ENCODE measurements around the gene SYNGR1.

SYNGR1 gene

DNA sequence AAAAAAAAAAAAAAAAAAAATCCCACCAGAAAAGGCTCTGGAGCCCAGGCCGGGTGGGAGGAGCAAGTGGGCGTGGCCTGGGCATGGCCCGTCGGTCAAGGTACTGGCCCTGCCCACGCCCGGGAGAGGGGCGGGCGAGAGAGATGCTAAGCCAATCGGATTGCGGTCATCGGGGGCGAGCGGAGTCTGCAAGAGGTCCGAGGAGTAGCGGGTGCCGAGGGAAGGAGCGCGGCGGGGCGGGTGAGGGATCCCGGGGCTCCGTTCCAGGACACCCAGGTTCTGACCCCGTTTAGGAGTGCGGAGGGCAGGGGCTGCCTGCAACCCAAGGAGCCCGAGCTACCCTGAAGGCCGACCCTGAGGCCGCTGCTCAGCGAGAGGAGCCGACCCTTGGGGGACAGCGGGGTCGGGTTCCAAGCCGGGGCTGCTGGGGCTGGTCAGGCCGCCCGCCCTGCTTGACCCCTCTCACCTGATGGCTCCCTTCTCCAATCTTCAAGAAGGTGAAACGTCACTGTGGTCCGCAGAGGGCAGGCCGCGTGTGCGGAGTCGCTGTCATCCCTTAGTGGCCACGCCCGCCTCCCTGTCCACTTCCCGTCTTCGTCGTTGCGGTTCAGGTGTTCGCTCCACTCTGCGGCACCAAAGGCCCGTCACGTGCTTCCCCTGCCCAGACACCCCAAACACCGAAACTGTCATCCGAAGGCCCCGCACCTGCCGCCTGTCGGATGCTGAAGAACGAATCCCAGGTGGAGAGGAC is 38.6 kb downstream of the SYNGR1 start:
- TF ChIP-seq, protein P1, sequence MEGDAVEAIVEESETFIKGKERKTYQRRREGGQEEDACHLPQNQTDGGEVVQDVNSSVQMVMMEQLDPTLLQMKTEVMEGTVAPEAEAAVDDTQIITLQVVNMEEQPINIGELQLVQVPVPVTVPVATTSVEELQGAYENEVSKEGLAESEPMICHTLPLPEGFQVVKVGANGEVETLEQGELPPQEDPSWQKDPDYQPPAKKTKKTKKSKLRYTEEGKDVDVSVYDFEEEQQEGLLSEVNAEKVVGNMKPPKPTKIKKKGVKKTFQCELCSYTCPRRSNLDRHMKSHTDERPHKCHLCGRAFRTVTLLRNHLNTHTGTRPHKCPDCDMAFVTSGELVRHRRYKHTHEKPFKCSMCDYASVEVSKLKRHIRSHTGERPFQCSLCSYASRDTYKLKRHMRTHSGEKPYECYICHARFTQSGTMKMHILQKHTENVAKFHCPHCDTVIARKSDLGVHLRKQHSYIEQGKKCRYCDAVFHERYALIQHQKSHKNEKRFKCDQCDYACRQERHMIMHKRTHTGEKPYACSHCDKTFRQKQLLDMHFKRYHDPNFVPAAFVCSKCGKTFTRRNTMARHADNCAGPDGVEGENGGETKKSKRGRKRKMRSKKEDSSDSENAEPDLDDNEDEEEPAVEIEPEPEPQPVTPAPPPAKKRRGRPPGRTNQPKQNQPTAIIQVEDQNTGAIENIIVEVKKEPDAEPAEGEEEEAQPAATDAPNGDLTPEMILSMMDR (IDR thresholded peaks at IDR 0.05; ENCODE audit: control extremely low read depth, extremely low read depth, low read depth, missing control alignments), result no peak
- POLR2A ChIA-PET, result interaction anchor here (0.6 kb wide), 1 partner anchor 69 kb away, joined by 5 read pairs; no protein-coding TSS in a partner anchor
- DNase-seq (ENCODE audit: extremely low spot score), result peak; percentile 87
- CTCF ChIA-PET, result no interaction called here

DNA sequence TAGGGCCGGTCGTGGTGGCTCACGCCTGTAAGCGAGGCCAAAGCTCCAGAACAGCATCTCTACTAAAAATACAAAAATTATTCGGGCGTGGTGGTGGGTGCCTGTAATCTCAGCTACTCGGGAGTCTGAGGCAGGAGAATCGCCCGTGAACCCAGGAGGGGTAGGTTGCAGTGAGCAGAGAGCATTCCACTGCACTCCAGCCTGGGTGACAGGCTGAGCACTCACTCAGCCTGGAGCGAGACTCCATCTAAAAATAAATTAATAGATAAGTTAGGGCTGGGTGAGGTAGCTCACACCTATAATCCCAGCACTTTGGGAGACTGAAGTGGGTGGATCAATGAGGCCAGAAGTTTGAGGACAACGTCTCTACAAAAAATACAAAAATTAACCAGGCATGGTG is 39.6 kb downstream of the SYNGR1 start:
- ChIA-PET POLR2A (interaction anchor here (0.6 kb wide), 1 partner anchor 1591 kb away, joined by 3 read pairs; no protein-coding TSS in a partner anchor), CTCF (no interaction called here)
- DNase-seq (ENCODE audit: extremely low spot score), result no peak

DNA sequence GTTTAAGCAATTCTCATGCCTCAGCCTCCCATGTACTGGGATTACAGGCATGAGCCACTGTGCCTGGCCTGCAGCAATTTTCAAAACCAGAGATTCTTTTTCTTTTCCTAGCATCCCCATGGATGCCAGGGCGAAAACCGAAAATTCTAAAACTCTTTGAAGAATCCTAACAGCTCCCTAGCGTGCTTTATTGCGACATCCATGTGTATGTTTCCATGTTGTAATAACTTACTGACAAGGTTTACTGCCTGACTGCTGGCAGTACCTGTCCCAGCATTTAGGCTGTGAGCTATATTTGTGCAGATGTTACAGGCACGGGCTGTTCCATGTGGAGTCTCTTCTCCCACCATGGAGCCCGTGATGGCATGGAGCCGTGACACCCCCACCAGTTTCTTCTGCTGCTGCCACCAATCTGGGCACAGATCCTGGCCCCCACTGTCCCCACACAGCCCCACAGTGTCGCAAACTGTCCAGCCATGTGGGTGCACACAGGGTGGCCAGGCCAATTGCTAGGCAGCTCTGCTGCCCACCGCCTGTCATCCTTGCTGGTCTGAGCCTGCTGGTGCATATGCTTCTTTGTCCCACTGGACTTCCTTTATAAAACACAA is 42.7 kb downstream of the SYNGR1 start:
- ChIA-PET CTCF (interaction anchor here (1.5 kb wide), 2 partner anchors 11 to 136 kb away, joined by 3 read pairs; no protein-coding TSS in a partner anchor), POLR2A (no interaction called here)
- no peak for DNase-seq (ENCODE audit: extremely low spot score)
- TF ChIP-seq, protein P1 (IDR thresholded peaks at IDR 0.05; ENCODE audit: control extremely low read depth, extremely low read depth, low read depth, missing control alignments), result no peak

More for the DNA sequence above, 39.6 kb downstream of the SYNGR1 start:
- TF ChIP-seq, protein P1 (IDR thresholded peaks at IDR 0.05; ENCODE audit: control extremely low read depth, extremely low read depth, low read depth, missing control alignments), result no peak

DNA sequence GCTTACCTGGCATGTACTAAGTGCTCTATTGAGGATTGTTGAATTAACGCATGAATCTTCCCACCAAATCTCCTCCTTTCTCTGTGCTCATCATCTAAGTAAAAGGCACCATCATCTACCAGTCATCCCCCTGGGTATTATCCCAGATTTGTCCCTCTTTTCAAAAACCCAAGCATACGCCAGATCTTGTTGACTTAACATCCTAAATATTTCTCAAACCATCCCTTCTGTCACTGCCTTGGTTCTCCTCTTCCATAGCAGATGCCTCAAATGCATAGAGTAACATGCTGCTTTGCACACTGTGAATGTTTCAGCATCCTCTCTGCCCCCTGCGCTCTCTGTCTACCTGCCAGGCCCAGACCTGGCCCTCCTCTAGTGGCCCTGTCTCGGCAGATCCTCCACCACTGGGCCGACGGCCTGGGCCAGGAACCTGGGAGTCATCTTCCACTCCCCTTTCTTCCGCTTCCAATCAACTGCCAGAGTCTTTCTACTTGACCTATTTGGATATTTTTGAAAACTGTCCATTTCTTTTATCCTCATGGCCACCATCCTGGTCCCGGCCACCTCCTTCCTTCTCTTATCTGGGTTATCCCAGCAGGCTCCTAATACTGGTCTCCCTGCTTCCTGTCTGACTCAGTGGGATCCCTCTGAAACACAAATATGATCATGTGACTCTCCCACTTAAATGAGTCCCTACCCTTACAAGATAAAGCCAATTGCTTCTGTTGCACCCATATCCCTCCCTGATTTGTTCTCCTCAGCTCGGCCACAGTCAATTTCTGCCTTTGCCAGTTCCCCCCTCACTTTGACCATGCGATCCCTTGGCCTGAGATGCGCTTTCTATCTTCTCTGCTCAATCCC is 46.4 kb downstream of the SYNGR1 start:
- ChIA-PET POLR2A (no interaction called here), CTCF (no interaction called here)
- TF ChIP-seq, protein P1 (IDR thresholded peaks at IDR 0.05; ENCODE audit: control extremely low read depth, extremely low read depth, low read depth, missing control alignments), result no peak

DNA sequence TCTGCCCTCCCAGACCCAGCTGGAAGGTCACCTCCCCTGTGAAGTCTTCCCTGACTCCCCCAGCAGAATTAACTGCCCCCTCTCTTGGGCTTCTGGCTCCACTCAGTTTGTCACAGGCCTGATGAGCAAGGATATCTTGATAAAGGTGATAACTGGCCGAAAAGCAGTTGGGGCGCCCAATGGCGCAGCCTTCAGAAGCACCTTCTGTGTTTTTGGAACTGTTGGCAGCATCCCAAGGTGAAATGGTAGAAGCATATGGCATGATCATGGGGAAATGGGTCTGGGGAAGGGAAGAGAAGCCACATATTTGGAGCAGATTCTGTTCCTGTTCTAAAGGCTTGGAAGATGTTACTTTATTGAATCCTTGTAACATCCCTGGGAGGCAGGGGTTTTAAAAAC is 47.0 kb downstream of the SYNGR1 start:
- DNase-seq (ENCODE audit: extremely low spot score), result no peak
- POLR2A ChIA-PET, result no interaction called here
- TF ChIP-seq, protein P1 (IDR thresholded peaks at IDR 0.05; ENCODE audit: control extremely low read depth, extremely low read depth, low read depth, missing control alignments), result no peak
- CTCF ChIA-PET, result no interaction called here

More for the DNA sequence above, 46.4 kb downstream of the SYNGR1 start:
- DNase-seq (ENCODE audit: extremely low spot score), result no peak

DNA sequence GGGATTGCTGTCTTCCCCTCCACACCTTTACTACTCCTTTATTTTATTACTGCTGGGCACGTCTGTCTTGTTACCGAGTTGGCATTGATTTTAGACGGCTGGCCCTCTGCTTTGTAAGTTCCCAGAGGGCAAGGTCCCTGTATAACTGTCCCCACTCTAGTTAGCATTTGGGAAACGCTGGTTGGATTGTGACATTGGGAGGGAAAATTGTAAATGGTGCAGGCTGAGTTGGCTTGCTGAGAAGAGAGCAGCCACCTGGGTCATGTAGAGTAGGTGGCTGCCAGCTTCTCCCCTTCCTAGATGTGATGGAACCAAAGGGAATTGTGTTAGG is 51.5 kb downstream of the SYNGR1 start:
- CTCF ChIA-PET, result interaction anchor here (1.2 kb wide), 1 partner anchor 42 kb away, joined by 3 read pairs; no protein-coding TSS in a partner anchor

More for the DNA sequence above, 51.5 kb downstream of the SYNGR1 start:
- TF ChIP-seq, protein P1 (IDR thresholded peaks at IDR 0.05; ENCODE audit: control extremely low read depth, extremely low read depth, low read depth, missing control alignments), result no peak
- POLR2A ChIA-PET, result interaction anchor here (1.5 kb wide), 1 partner anchor 122 kb away, joined by 4 read pairs; no protein-coding TSS in a partner anchor
- DNase-seq (ENCODE audit: extremely low spot score), result no peak

All from GM10248 (cell line).